Measurements from ENCODE around the gene POLDIP2.

- TF ChIP-seq CTCF (IDR thresholded peaks at IDR 0.05): no peak
- TF ChIP-seq POLR2A (IDR thresholded peaks at IDR 0.05): no peak
- TF ChIP-seq POLR2AphosphoS5 (IDR thresholded peaks at IDR 0.05): no peak
Measured at GRCh38 chr17:28331891-28332420, 25.4 kb downstream of the POLDIP2 start.

All from upper lobe of left lung (tissue), 4 donors.